Stimulated activated naive B cell treated with anti-CD40 and anti-IgM and Interleukin-4, amounts not matched to agents 10 μg/mL and 1 μg/mL and 100 μg/mL, for 72 hours (primary cell): Measurements from ENCODE around the gene OSBPL3.

Source experiments
- ATAC-seq, 2 donors: fragments of 150-1000 bp; cut with Tn5 transposase; replicated peaks; 2 replicates each; pipeline ENCODE4 v1.10.0; 2021; ENCODE audit warnings: moderate library complexity in 1 of 2
- DNase-seq: peaks from one replicate; pipeline ENCODE4 v3.0.0; 2021
- H3K27ac Mint-ChIP-seq: one replicate; pipeline ENCODE4 v1.8.0; 2022; ENCODE audit warnings: mild to moderate bottlenecking, mixed read lengths
- H3K27me3 Mint-ChIP-seq, 2 donors: one replicate each; pipeline ENCODE4 v1.8.0; 2022; ENCODE audit warnings: mixed read lengths in 2 of 2
- H3K36me3 Mint-ChIP-seq, 2 donors: one replicate each; pipeline ENCODE4 v1.8.0; 2022; ENCODE audit warnings: mixed read lengths in 2 of 2, mild to moderate bottlenecking in 1 of 2
- H3K4me1 Mint-ChIP-seq, 2 donors: one replicate each; pipeline ENCODE4 v1.8.0; 2022; ENCODE audit warnings: mixed read lengths in 2 of 2, mild to moderate bottlenecking in 1 of 2
- H3K4me3 Mint-ChIP-seq, 2 donors: one replicate each; pipeline ENCODE4 v1.8.0; 2022; ENCODE audit warnings: mild to moderate bottlenecking in 2 of 2, mixed read lengths in 2 of 2, moderate library complexity in 1 of 2
- H3K9me3 Mint-ChIP-seq, 2 donors: one replicate each; pipeline ENCODE4 v1.8.0; 2022; ENCODE audit warnings: mixed read lengths in 2 of 2, mild to moderate bottlenecking in 1 of 2

The OSBPL3 gene

GRCh38 chr7:24880886-24881285, 99.1 kb downstream of the OSBPL3 start:
- Mint-ChIP-seq H3K9me3 (no peaks in the 10 kb centered on the region), H3K27ac (no peak overlapping the region), H3K4me1 (peaks cover 25 to 68% of the 10 kb centered on the region in 2 donors), H3K4me3 (no peak overlapping the region), H3K27me3 (no peaks in the 10 kb centered on the region), H3K36me3 (peaks cover 19 to 23% of the 10 kb centered on the region in 2 donors)
- ATAC-seq (no peak), DNase-seq (no peak)

GRCh38 chr7:24879291-24879690, 100.7 kb downstream of the OSBPL3 start:
- H3K36me3 Mint-ChIP-seq: peaks cover 10 to 12% of the 10 kb centered on the region in 2 donors
- H3K4me3 Mint-ChIP-seq: no peak overlapping the region
- H3K27me3 Mint-ChIP-seq: no peaks in the 10 kb centered on the region
- no peaks in the 10 kb centered on the region for H3K9me3 Mint-ChIP-seq
- peaks cover 25 to 58% of the 10 kb centered on the region in 2 donors for H3K4me1 Mint-ChIP-seq
- ATAC-seq (no peak), DNase-seq (no peak)
- H3K27ac Mint-ChIP-seq: no peak overlapping the region

- peak; percentile 92 to 96 for ATAC-seq
- Mint-ChIP-seq H3K27ac (peak overlapping the region; percentile 77), H3K4me1 (peaks cover 17 to 44% of the 10 kb centered on the region in 2 donors), H3K27me3 (no peaks in the 10 kb centered on the region), H3K36me3 (peaks cover 9 to 11% of the 10 kb centered on the region in 2 donors), H3K4me3 (peak overlapping the region; percentile 61 to 62), H3K9me3 (no peaks in the 10 kb centered on the region)
- DNase-seq: peak; percentile 33
These were observed 102.1 kb downstream of the OSBPL3 start for GRCh38 chr7:24877790-24878311.

- no peak for DNase-seq
- Mint-ChIP-seq H3K27me3 (no peaks in the 10 kb centered on the region), H3K4me3 (no peak overlapping the region), H3K9me3 (no peaks in the 10 kb centered on the region), H3K27ac (no peak overlapping the region), H3K4me1 (peaks cover 16 to 48% of the 10 kb centered on the region in 2 donors), H3K36me3 (peaks cover 17 to 21% of the 10 kb centered on the region in 2 donors)
- ATAC-seq: no peak
These were observed 105.2 kb downstream of the OSBPL3 start for GRCh38 chr7:24874791-24875190.

- Mint-ChIP-seq H3K4me3 (no peak overlapping the region), H3K9me3 (no peaks in the 10 kb centered on the region), H3K27me3 (no peaks in the 10 kb centered on the region), H3K27ac (no peak overlapping the region), H3K36me3 (peaks cover 21 to 26% of the 10 kb centered on the region in 2 donors), H3K4me1 (peaks cover 16 to 40% of the 10 kb centered on the region in 2 donors)
- no peak for ATAC-seq
- DNase-seq: no peak
These were observed 106.0 kb downstream of the OSBPL3 start for GRCh38 chr7:24873944-24874343.

- H3K27me3 Mint-ChIP-seq: no peaks in the 10 kb centered on the region
- ATAC-seq (peak; percentile 74 to 76), DNase-seq (no peak)
- H3K9me3 Mint-ChIP-seq: no peaks in the 10 kb centered on the region
- peaks cover 5 to 21% of the 10 kb centered on the region in 2 donors for H3K4me1 Mint-ChIP-seq
- no peak overlapping the region for H3K4me3 Mint-ChIP-seq
- no peak overlapping the region for H3K27ac Mint-ChIP-seq
- H3K36me3 Mint-ChIP-seq: peaks cover 29 to 36% of the 10 kb centered on the region in 2 donors
These were observed 108.2 kb downstream of the OSBPL3 start for GRCh38 chr7:24871770-24872169.

GRCh38 chr7:24870766-24871165, 109.2 kb downstream of the OSBPL3 start:
- H3K27ac Mint-ChIP-seq: no peak overlapping the region
- H3K36me3 Mint-ChIP-seq: peaks cover 33 to 43% of the 10 kb centered on the region in 2 donors
- no peak overlapping the region for H3K4me3 Mint-ChIP-seq
- H3K4me1 Mint-ChIP-seq: peaks cover 7 to 24% of the 10 kb centered on the region in 2 donors
- H3K9me3 Mint-ChIP-seq: no peaks in the 10 kb centered on the region
- no peak for ATAC-seq
- no peak for DNase-seq
- H3K27me3 Mint-ChIP-seq: no peaks in the 10 kb centered on the region

GRCh38 chr7:24869572-24869971, 110.4 kb downstream of the OSBPL3 start:
- H3K4me1 Mint-ChIP-seq: peaks cover 7 to 24% of the 10 kb centered on the region in 2 donors
- H3K27ac Mint-ChIP-seq: no peak overlapping the region
- no peaks in the 10 kb centered on the region for H3K9me3 Mint-ChIP-seq
- DNase-seq (no peak), ATAC-seq (no peak)
- H3K4me3 Mint-ChIP-seq: no peak overlapping the region
- peaks cover 40 to 53% of the 10 kb centered on the region in 2 donors for H3K36me3 Mint-ChIP-seq
- no peaks in the 10 kb centered on the region for H3K27me3 Mint-ChIP-seq

- Mint-ChIP-seq H3K27me3 (no peaks in the 10 kb centered on the region), H3K4me3 (no peak overlapping the region), H3K4me1 (peaks cover 7 to 24% of the 10 kb centered on the region in 2 donors), H3K9me3 (no peaks in the 10 kb centered on the region), H3K36me3 (peaks cover 45 to 57% of the 10 kb centered on the region in 2 donors), H3K27ac (no peak overlapping the region)
- ATAC-seq (no peak), DNase-seq (no peak)
These were observed 111.2 kb downstream of the OSBPL3 start for GRCh38 chr7:24868741-24869140.

GRCh38 chr7:24866004-24866615, 113.9 kb downstream of the OSBPL3 start:
- peaks cover 4 to 11% of the 10 kb centered on the region in 2 donors for H3K4me1 Mint-ChIP-seq
- no peaks in the 10 kb centered on the region for H3K27me3 Mint-ChIP-seq
- ATAC-seq: peak; percentile 65 to 73
- peaks cover 2 to 3% of the 10 kb centered on the region in 2 donors for H3K9me3 Mint-ChIP-seq
- H3K27ac Mint-ChIP-seq: peak overlapping the region; percentile 5
- peaks cover 59 to 68% of the 10 kb centered on the region in 2 donors for H3K36me3 Mint-ChIP-seq
- no peak overlapping the region for H3K4me3 Mint-ChIP-seq
- no peak for DNase-seq

GRCh38 chr7:24864214-24864817, 115.7 kb downstream of the OSBPL3 start:
- no peaks in the 10 kb centered on the region for H3K27me3 Mint-ChIP-seq
- H3K36me3 Mint-ChIP-seq: peaks cover 55 to 63% of the 10 kb centered on the region in 2 donors

GRCh38 chr7:24863626-24864025, 116.4 kb downstream of the OSBPL3 start:
- Mint-ChIP-seq H3K27ac (no peak overlapping the region), H3K9me3 (peaks cover 2 to 3% of the 10 kb centered on the region in 2 donors), H3K36me3 (peaks cover 55 to 66% of the 10 kb centered on the region in 2 donors), H3K27me3 (no peaks in the 10 kb centered on the region), H3K4me3 (no peak overlapping the region), H3K4me1 (peaks cover 2 to 8% of the 10 kb centered on the region in 2 donors)
- DNase-seq (no peak), ATAC-seq (no peak)

More at GRCh38 chr7:24864214-24864817, 115.7 kb downstream of the OSBPL3 start:
- no peak overlapping the region for H3K27ac Mint-ChIP-seq
- DNase-seq (no peak), ATAC-seq (no peak)
- H3K4me1 Mint-ChIP-seq: peaks cover 2 to 8% of the 10 kb centered on the region in 2 donors
- no peak overlapping the region for H3K4me3 Mint-ChIP-seq
- H3K9me3 Mint-ChIP-seq: peaks cover 2 to 3% of the 10 kb centered on the region in 2 donors

- no peak for ATAC-seq
These were observed 117.5 kb downstream of the OSBPL3 start for GRCh38 chr7:24862461-24862860.

GRCh38 chr7:24861336-24861735, 118.6 kb downstream of the OSBPL3 start:
- Mint-ChIP-seq H3K4me3 (no peak overlapping the region), H3K36me3 (peaks cover 55 to 67% of the 10 kb centered on the region in 2 donors), H3K4me1 (peaks cover 2 to 7% of the 10 kb centered on the region in 2 donors), H3K27me3 (no peaks in the 10 kb centered on the region), H3K9me3 (peaks cover 2 to 3% of the 10 kb centered on the region in 2 donors), H3K27ac (no peak overlapping the region)
- no peak for DNase-seq
- ATAC-seq: no peak

More at GRCh38 chr7:24862461-24862860, 117.5 kb downstream of the OSBPL3 start:
- Mint-ChIP-seq H3K4me3 (no peak overlapping the region), H3K9me3 (peaks cover 2 to 3% of the 10 kb centered on the region in 2 donors), H3K27ac (no peak overlapping the region), H3K36me3 (peaks cover 57 to 68% of the 10 kb centered on the region in 2 donors), H3K27me3 (no peaks in the 10 kb centered on the region), H3K4me1 (peaks cover 2 to 8% of the 10 kb centered on the region in 2 donors)
- DNase-seq: no peak

- Mint-ChIP-seq H3K27me3 (no peaks in the 10 kb centered on the region), H3K27ac (no peak overlapping the region), H3K4me1 (peaks cover 0 to 5% of the 10 kb centered on the region in 2 donors), H3K9me3 (peaks cover 2 to 3% of the 10 kb centered on the region in 2 donors), H3K36me3 (peaks cover 53 to 64% of the 10 kb centered on the region in 2 donors), H3K4me3 (no peak overlapping the region)
- no peak for ATAC-seq
- no peak for DNase-seq
These were observed 119.4 kb downstream of the OSBPL3 start for GRCh38 chr7:24860611-24861010.
